SK-N-SH treated with all-trans-retinoic acid at 6 μM for 48 hours (cell line): ENCODE data around the gene GRIK5.

Source experiments
- ATAC-seq: fragments of 200-7000 bp; cut with Tn5 transposase; 3 replicates; pipeline ENCODE4 v1.9.1; 2020; ENCODE audit warnings: mild to moderate bottlenecking, moderate library complexity
- ARNTL ChIP-seq: fragments of 450-650 bp; formaldehyde crosslinking; IDR thresholded peaks from 2 replicates; pipeline ENCODE4 v1.5.0; 2020; ENCODE audit warnings: low read depth, mild to moderate bottlenecking, moderate library complexity, borderline replicate concordance
- BACH2 ChIP-seq: fragments of 250-450 bp; sonication (Bioruptor Pico); IDR thresholded peaks from 2 replicates; pipeline ENCODE4 v1.9.0; 2021; ENCODE audit warnings: mild to moderate bottlenecking, borderline replicate concordance
- CREB5 ChIP-seq: fragments of 250-450 bp; sonication (Bioruptor Pico); IDR thresholded peaks from 2 replicates; pipeline ENCODE4 v1.5.1; 2020; ENCODE audit warnings: low read depth, mild to moderate bottlenecking, moderate library complexity
- CSDC2 ChIP-seq: fragments of 250-450 bp; sonication (Bioruptor Pico); IDR thresholded peaks from 2 replicates; pipeline ENCODE4 v1.5.0; 2020; ENCODE audit warnings: mild to moderate bottlenecking, moderate library complexity
- CSRNP3 ChIP-seq: fragments of 250-450 bp; sonication (Bioruptor Pico); IDR thresholded peaks from 2 replicates; pipeline ENCODE4 v1.5.1; 2021; ENCODE audit warnings: mild to moderate bottlenecking, moderate library complexity
- ESRRG ChIP-seq: fragments of 250-450 bp; sonication (Bioruptor Pico); IDR thresholded peaks from 2 replicates; pipeline ENCODE4 v1.6.1; 2021; ENCODE audit warnings: mild to moderate bottlenecking
- GLIS3 ChIP-seq: fragments of 250-450 bp; sonication (Bioruptor Pico); IDR thresholded peaks from 2 replicates; pipeline ENCODE4 v1.5.0; 2020; ENCODE audit warnings: mild to moderate bottlenecking, moderate library complexity
- ISL1 ChIP-seq: fragments of 250-450 bp; sonication (Bioruptor Pico); IDR thresholded peaks from 2 replicates; pipeline ENCODE4 v2.1.2; 2022; ENCODE audit warnings: mild to moderate bottlenecking, moderate library complexity
- OSR1 ChIP-seq: fragments of 250-450 bp; sonication (Bioruptor Pico); IDR thresholded peaks from 2 replicates; pipeline ENCODE4 v1.8.0; 2022; ENCODE audit warnings: moderate library complexity, mild to moderate bottlenecking, inconsistent platforms
- PATZ1 ChIP-seq: fragments of 250-450 bp; sonication (Bioruptor Pico); IDR thresholded peaks from 2 replicates; pipeline ENCODE4 v1.8.0; 2020; ENCODE audit warnings: mild to moderate bottlenecking, moderate library complexity, borderline replicate concordance
- POU6F1 ChIP-seq: fragments of 250-450 bp; sonication (Bioruptor Pico); IDR thresholded peaks from 2 replicates; pipeline ENCODE4 v1.8.0; 2021; ENCODE audit warnings: low read depth, mild to moderate bottlenecking, moderate library complexity, borderline replicate concordance
- PPARA ChIP-seq: fragments of 250-450 bp; sonication (Bioruptor Pico); IDR thresholded peaks from 2 replicates; pipeline ENCODE4 v1.5.0; 2020; ENCODE audit warnings: mild to moderate bottlenecking, borderline replicate concordance
- RARB ChIP-seq: fragments of 250-450 bp; sonication (Bioruptor Pico); IDR thresholded peaks from 2 replicates; pipeline ENCODE4 v1.8.0; 2021; ENCODE audit warnings: mild to moderate bottlenecking, moderate library complexity
- SNAI2 ChIP-seq: fragments of 250-450 bp; sonication (Bioruptor Pico); IDR thresholded peaks from 2 replicates; pipeline ENCODE4 v1.5.0; 2020; ENCODE audit warnings: mild to moderate bottlenecking, moderate library complexity
- TCF4 ChIP-seq: fragments of 250-450 bp; sonication (Bioruptor Pico); IDR thresholded peaks from 2 replicates; pipeline ENCODE4 v1.8.0; 2021; ENCODE audit warnings: mild to moderate bottlenecking, moderate library complexity, borderline replicate concordance
- ZC3H10 ChIP-seq: fragments of 250-450 bp; sonication (Bioruptor Pico); IDR thresholded peaks from 2 replicates; pipeline ENCODE4 v1.5.1; 2021; ENCODE audit warnings: mild to moderate bottlenecking, moderate library complexity
- ZFP3 ChIP-seq: fragments of 250-450 bp; sonication (Bioruptor Pico); IDR thresholded peaks from 2 replicates; pipeline ENCODE4 v1.5.0; 2020; ENCODE audit warnings: mild to moderate bottlenecking, moderate library complexity
- ZFP30 ChIP-seq: fragments of 450-650 bp; formaldehyde crosslinking; IDR thresholded peaks from 2 replicates; pipeline ENCODE4 v1.5.0; 2022; ENCODE audit warnings: mild to moderate bottlenecking, moderate library complexity
- ZNF565 ChIP-seq: fragments of 450-650 bp; formaldehyde crosslinking; conservative IDR thresholded peaks from 2 replicates; pipeline ENCODE4 v1.5.0; 2020; ENCODE audit warnings: low read depth, mild to moderate bottlenecking, moderate library complexity
- ZNF70 ChIP-seq: fragments of 450-650 bp; formaldehyde crosslinking; IDR thresholded peaks from 2 replicates; pipeline ENCODE4 v1.5.0; 2020; ENCODE audit warnings: mild to moderate bottlenecking, moderate library complexity
- TF ChIP-seq, protein P1 (sequence below): fragments of 250-450 bp; sonication (Bioruptor Pico); IDR thresholded peaks from 2 replicates; pipeline ENCODE4 v1.5.0; 2020; ENCODE audit warnings: mild to moderate bottlenecking, moderate library complexity

The GRIK5 gene

GRCh38 chr19:42018503-42019193, 51.4 kb downstream of the GRIK5 start:
- TF ChIP-seq PPARA = no peak
- no peak for TF ChIP-seq CREB5
- no peak for TF ChIP-seq ZNF70 (CRISPR knock-in tag)
- TF ChIP-seq ARNTL (CRISPR knock-in tag) = no peak
- TF ChIP-seq ESRRG = no peak
- TF ChIP-seq, protein P1, sequence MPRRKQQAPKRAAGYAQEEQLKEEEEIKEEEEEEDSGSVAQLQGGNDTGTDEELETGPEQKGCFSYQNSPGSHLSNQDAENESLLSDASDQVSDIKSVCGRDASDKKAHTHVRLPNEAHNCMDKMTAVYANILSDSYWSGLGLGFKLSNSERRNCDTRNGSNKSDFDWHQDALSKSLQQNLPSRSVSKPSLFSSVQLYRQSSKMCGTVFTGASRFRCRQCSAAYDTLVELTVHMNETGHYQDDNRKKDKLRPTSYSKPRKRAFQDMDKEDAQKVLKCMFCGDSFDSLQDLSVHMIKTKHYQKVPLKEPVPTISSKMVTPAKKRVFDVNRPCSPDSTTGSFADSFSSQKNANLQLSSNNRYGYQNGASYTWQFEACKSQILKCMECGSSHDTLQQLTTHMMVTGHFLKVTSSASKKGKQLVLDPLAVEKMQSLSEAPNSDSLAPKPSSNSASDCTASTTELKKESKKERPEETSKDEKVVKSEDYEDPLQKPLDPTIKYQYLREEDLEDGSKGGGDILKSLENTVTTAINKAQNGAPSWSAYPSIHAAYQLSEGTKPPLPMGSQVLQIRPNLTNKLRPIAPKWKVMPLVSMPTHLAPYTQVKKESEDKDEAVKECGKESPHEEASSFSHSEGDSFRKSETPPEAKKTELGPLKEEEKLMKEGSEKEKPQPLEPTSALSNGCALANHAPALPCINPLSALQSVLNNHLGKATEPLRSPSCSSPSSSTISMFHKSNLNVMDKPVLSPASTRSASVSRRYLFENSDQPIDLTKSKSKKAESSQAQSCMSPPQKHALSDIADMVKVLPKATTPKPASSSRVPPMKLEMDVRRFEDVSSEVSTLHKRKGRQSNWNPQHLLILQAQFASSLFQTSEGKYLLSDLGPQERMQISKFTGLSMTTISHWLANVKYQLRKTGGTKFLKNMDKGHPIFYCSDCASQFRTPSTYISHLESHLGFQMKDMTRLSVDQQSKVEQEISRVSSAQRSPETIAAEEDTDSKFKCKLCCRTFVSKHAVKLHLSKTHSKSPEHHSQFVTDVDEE (CRISPR knock-in tag) = no peak
- TF ChIP-seq ZFP30 (CRISPR knock-in tag) = no peak
- no peak for TF ChIP-seq OSR1 (CRISPR knock-in tag)
- no peak for TF ChIP-seq GLIS3 (CRISPR knock-in tag)
- no peak for TF ChIP-seq PATZ1 (CRISPR knock-in tag)
- TF ChIP-seq ZC3H10 (CRISPR knock-in tag) = no peak
- no peak for TF ChIP-seq TCF4 (CRISPR knock-in tag)
- TF ChIP-seq POU6F1 (CRISPR knock-in tag) = no peak
- TF ChIP-seq RARB (CRISPR knock-in tag) = no peak
- ATAC-seq = no peak

DNA sequence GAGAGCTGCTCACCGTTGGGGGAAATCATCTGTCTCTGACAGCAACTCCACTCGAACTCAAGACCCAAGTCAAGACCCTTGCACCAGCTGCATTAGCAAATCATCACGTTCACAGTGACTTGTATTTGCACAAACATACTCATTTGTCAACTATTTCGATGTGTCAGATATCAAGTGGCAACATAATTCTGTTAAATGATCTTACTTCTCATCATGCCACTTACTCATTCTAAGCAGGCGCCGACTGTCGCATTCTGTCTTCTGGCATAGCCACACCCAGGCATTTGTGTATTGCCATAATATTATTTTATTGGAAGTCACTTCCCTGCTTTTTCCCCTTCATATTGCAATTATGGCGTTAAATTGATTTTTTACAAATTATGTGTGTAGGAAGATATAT, 53.0 kb downstream of the GRIK5 start:
- no peak for ATAC-seq
- TF ChIP-seq ZFP30 (CRISPR knock-in tag) = no peak
- TF ChIP-seq SNAI2 (CRISPR knock-in tag) = no peak
- TF ChIP-seq POU6F1 (CRISPR knock-in tag) = no peak
- no peak for TF ChIP-seq CREB5
- TF ChIP-seq ZNF565 (CRISPR knock-in tag) = no peak
- no peak for TF ChIP-seq ZFP3 (CRISPR knock-in tag)
- TF ChIP-seq, protein P1 (CRISPR knock-in tag) = no peak
- no peak for TF ChIP-seq PPARA
- TF ChIP-seq CSDC2 (CRISPR knock-in tag) = no peak
- TF ChIP-seq GLIS3 (CRISPR knock-in tag) = no peak
- TF ChIP-seq PATZ1 (CRISPR knock-in tag) = no peak
- TF ChIP-seq ISL1 (CRISPR knock-in tag) = no peak
- TF ChIP-seq TCF4 (CRISPR knock-in tag) = no peak
- TF ChIP-seq OSR1 (CRISPR knock-in tag) = no peak
- no peak for TF ChIP-seq ESRRG
- no peak for TF ChIP-seq RARB (CRISPR knock-in tag)
- no peak for TF ChIP-seq CSRNP3 (CRISPR knock-in tag)
- no peak for TF ChIP-seq BACH2
